K562 treated with DMSO at 1 percent for 12 hours (cell line): ENCODE data around the gene PPARA. TPM values are rescaled to one million over a fixed set of nuclear protein-coding genes. Genes with fewer than 3 reads are reported as not detected.

Source experiments
- total RNA-seq: library from RNA; unstranded; fragments of 300-600 nt; gene quantifications from 2 replicates; pipeline ENCODE4 v1.2.3, GENCODE V29; 2022; ENCODE audit not compliant: insufficient read depth

The PPARA gene
- total RNA-seq = 0.72 and 4.1 TPM in 2 replicates

DNA sequence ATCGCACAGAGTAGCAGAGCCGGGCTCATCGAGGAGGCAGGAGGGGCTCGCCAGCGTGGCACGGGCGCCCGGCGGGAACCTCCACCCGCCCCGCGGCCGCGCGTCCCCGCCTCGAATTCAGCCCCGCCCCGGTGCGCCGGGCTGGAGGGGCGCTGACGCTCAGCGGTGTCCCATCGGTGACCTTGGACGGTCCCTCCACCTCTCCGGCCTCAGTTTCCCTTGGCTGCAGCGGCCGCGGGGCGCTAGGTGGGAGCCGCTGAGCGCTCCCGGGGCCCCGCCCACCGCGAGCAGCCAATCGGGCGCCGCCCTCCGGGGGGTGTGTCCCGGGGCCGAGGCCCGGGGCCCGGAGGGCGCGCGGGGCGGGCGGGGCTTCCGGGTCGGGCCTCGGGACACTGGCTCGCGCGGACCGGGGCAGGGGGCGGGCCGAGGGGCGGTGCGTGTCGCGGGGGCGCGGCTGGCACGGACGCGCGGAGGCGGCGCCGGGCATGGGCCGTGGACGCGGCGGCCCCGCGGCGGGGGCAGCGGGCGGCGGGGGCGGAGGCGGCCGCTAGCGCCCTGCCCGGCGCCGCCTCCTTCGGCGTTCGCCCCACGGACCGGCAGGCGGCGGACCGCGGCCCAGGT lies at the start of gene PPARA:
PPARA (plus strand) TSS at position 493 of the 621 bp plus-strand sequence. CDS start 47,858 bp downstream, outside the sequence.

DNA sequence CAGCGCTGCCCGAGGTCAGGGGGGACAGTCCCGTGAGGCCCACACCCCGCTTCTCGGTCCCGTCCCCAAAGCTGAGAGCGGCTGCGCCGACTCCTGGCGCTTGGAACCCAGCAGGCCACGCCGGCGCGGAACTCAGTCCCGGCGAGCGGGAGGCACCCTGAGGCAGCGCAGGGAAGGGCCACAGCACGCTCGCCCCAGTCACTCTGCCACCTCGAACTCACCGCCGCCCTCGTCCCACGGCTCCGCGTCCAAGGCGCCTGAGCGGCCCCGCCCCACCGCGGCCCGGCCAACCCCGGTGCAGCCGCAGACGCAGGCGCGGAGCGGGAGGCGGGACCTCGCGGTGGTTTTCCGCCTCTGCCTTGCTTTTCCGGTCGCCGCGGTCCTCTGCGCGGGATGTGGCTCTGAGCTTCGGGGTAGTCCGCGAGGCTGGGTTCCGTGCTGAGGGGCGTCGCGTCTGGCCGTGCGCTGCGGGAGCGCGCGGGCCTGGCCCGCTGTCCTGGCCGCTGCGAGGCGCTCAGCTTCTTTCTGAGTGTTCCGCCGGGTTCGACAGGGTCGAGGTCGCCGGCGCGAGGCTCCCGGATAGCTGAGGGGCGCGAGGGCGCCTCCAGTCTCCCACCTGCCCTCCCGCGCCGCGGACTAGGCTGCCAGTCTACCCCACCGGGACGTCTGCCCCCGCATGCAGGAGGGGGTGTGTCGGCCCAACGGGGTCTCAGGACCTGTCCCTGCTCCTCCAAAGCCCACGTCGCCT lies 99.9 kb downstream of the PPARA start, which contains the start of gene CDPF1:
CDPF1 (minus strand) TSS at position 259 of the 748 bp plus-strand sequence. CDS start 2,009 bp downstream, outside the sequence.

DNA sequence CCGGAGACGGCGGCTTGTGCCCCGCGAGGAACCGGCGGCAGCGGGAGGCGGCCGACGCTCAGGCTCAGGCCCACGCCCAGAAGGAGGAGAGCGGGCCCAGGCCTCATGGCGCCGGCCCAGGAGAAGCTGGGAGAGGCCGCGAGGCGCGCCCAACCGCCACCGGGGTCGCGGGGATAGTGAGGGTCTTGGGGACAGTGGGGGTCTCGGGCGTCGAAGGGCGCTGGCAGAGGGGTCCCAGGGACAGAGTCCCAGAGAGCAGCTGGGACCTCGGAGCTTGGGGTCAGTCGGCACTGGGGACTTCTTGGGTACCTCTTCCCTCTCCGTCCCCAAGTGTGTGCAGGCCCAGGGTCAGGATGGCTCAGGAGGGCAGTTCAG lies 112.9 kb downstream of the PPARA start, which contains the start of gene PKDREJ:
PKDREJ (minus strand) TSS at position 128 of the 375 bp plus-strand sequence; CDS start at position 107, 21 bp downstream.

DNA sequence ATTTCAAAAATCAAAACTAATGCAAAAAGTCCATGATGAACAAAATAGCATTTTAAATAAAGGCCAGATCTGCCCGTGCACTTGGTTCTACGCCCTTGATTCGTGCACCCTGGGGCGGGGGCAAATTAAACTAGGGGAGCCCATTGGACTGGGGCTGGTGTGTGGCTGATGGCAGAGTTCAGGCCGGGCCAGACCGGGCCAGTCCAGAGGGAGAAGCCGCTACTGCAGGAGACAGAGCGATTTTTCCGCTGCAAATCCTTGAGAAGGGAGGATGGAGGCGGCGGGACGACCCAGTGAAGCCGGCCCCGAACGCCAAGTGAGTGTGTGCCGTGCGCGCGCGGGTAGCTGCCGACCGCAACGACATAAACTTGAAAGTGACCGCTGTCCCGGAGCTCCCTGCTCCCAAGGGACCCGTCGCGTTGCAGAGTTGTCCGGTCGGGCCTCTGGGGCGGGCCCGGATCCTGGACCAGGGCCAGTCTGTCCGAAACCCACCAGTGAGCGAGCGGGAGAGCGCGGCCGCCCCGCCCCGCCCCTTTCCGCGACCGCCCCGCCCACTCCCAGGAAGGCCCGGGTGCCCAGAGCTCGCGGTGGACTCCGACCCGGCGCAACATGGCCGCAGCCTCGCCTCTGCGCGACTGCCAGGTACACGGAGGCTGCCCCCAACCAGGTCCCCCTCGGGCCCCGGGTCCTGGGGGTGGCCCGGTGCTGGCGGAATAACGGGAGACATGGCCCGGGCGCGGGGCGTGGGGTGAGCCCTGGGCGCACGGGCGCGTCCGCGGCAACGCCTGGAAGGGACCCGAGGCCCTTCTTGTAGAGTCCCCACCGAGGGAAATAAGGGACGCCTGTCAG lies 117.3 kb downstream of the PPARA start, which contains the start of gene TTC38:
TTC38 (plus strand) TSS at position 578 of the 849 bp plus-strand sequence; CDS start at position 610, 32 bp downstream.

Other genes with a start within 250 kb of the PPARA start
- gene WNT7B, start 173.4 kb upstream of the PPARA start, total RNA-seq = not detected in 2 replicates
- 10.6 and 17.7 TPM in 2 replicates for gene CDPF1, start 99.8 kb downstream of the PPARA start, total RNA-seq
- gene PKDREJ, start 112.8 kb downstream of the PPARA start, total RNA-seq = 0.19 and 1.7 TPM in 2 replicates
- gene TTC38, start 117.5 kb downstream of the PPARA start, total RNA-seq = 11.9 and 24.3 TPM in 2 replicates
- 21.3 and 40.6 TPM in 2 replicates for gene GTSE1, start 146.3 kb downstream of the PPARA start, total RNA-seq
- 31.5 and 34.8 TPM in 2 replicates for gene TRMU, start 185.2 kb downstream of the PPARA start, total RNA-seq